Hepatocyte (in vitro differentiated cells): ENCODE data around the gene NFIA. TPM values are rescaled to one million over a fixed set of nuclear protein-coding genes. Genes with fewer than 3 reads are reported as not detected.
A peak's percentile ranks its signal among the peaks of the same experiment; 100 is the strongest.

Source experiments
- DNase-seq: peaks from one replicate; pipeline ENCODE4 v3.0.0-alpha.2; 2016; ENCODE audit warnings: low spot score
- H2AFZ ChIP-seq: fragments of 200-600 bp; sonication (generic); 2 replicates; pipeline ENCODE4 v1.6.0; 2016; ENCODE audit warnings: antibody characterized with exemption, mild to moderate bottlenecking
- H3K27ac ChIP-seq: fragments of 200-600 bp; sonication (generic); 2 replicates; pipeline ENCODE4 v1.5.1; 2016; ENCODE audit warnings: mild to moderate bottlenecking
- H3K27me3 ChIP-seq: fragments of 200-600 bp; sonication (generic); 2 replicates; pipeline ENCODE4 v1.6.1; 2016
- H3K36me3 ChIP-seq: fragments of 200-600 bp; sonication (generic); replicated peaks from 2 replicates; pipeline ENCODE4 v1.5.1; 2016; ENCODE audit warnings: low read depth; ENCODE audit not compliant: insufficient read depth
- H3K4me1 ChIP-seq: fragments of 200-600 bp; sonication (generic); 2 replicates; pipeline ENCODE4 v1.5.1; 2016; ENCODE audit warnings: mild to moderate bottlenecking, moderate library complexity; ENCODE audit not compliant: insufficient read depth
- H3K4me2 ChIP-seq: fragments of 200-600 bp; sonication (generic); 2 replicates; pipeline ENCODE4 v1.6.0; 2016
- H3K4me3 ChIP-seq: fragments of 200-600 bp; sonication (generic); 2 replicates; pipeline ENCODE4 v1.5.1; 2016; ENCODE audit warnings: mild to moderate bottlenecking
- H3K79me2 ChIP-seq: fragments of 200-600 bp; sonication (generic); 2 replicates; pipeline ENCODE4 v1.6.0; 2017; ENCODE audit warnings: mild to moderate bottlenecking
- H3K9me2 ChIP-seq: fragments of 200-600 bp; sonication (generic); replicated peaks from 2 replicates; pipeline ENCODE4 v1.6.0; 2017; ENCODE audit warnings: mild to moderate bottlenecking; ENCODE audit not compliant: insufficient read depth
- H3K9me3 ChIP-seq: fragments of 200-600 bp; sonication (generic); 2 replicates; pipeline ENCODE4 v1.5.1; 2016; ENCODE audit warnings: low read depth, mild to moderate bottlenecking
- H4K20me1 ChIP-seq: fragments of 200-600 bp; sonication (generic); 2 replicates; pipeline ENCODE4 v1.6.0; 2016; ENCODE audit warnings: mild to moderate bottlenecking; ENCODE audit not compliant: insufficient read depth, poor library complexity, severe bottlenecking
- CTCF ChIP-seq: fragments of 200-600 bp; sonication (generic); IDR thresholded peaks from 2 replicates; pipeline ENCODE4 v1.5.1; 2016; ENCODE audit warnings: antibody characterized with exemption, mild to moderate bottlenecking; ENCODE audit not compliant: poor library complexity
- EZH2 ChIP-seq: fragments of 200-600 bp; sonication (generic); IDR thresholded peaks from 2 replicates; pipeline ENCODE4 v1.6.1; 2016; ENCODE audit warnings: antibody characterized with exemption, mild to moderate bottlenecking, borderline replicate concordance
- EZH2phosphoT487 ChIP-seq: fragments of 200-600 bp; sonication (generic); IDR thresholded peaks from one replicate; pipeline ENCODE4 v1.6.1; 2018; ENCODE audit warnings: antibody characterized with exemption, mild to moderate bottlenecking, low read depth, moderate library complexity; ENCODE audit not compliant: unreplicated experiment, severe bottlenecking
- WGBS: methylation state at CpG from one replicate; pipeline ENCODE4 v1.1.6; 2016; ENCODE audit warnings: low lambda C conversion rate; ENCODE audit errors: missing lambda C conversion rate; 5-methylcytosine and 5-hydroxymethylcytosine counted together
- polyA plus RNA-seq: library from polyadenylated mRNA; unstranded; fragments of >200 nt; fragmentation: Nextera tagmentation; extraction: Ambion mirVana; gene quantifications from 2 replicates; pipeline ENCODE4 v1.2.1, GENCODE V29; 2016
- total RNA-seq: library from RNA; depleted of rRNA; stranded (reverse); fragments of >200 nt; gene quantifications from 2 replicates; pipeline ENCODE4 v1.2.3, GENCODE V29; 2014

The NFIA gene
- total and polyA plus RNA-seq, 2 experiments from 2014 or later = 15.1 to 18.2 TPM

GRCh38 chr1:61083013-61083806, 849 bp downstream of the NFIA start:
- Histone ChIP-seq H3K9me3 (no peaks in the 10 kb centered on the region), H3K4me3 (peak overlapping the region; percentile 83), H2AFZ (peak overlapping the region; percentile 50), H3K79me2 (peaks cover 51% of the 10 kb centered on the region), H3K27ac (peak overlapping the region; percentile 62), H3K9me2 (no peaks in the 10 kb centered on the region), H3K27me3 (no peaks in the 10 kb centered on the region), H3K4me1 (peaks cover 27% of the 10 kb centered on the region), H4K20me1 (no peaks in the 10 kb centered on the region), H3K4me2 (peak overlapping the region; percentile 82), H3K36me3 (no peaks in the 10 kb centered on the region)
- DNase-seq = peak; percentile 34
- TF ChIP-seq CTCF (no peak), EZH2 (no peak), EZH2phosphoT487 (no peak)
- WGBS = 1% methylated on average over 59 of the region's 105 CpGs

GRCh38 chr1:61083807-61084440, 1.6 kb downstream of the NFIA start:
- peaks cover 58% of the 10 kb centered on the region for H3K79me2 ChIP-seq
- H3K4me1 ChIP-seq = peaks cover 20% of the 10 kb centered on the region
- H3K27ac ChIP-seq = peak overlapping the region; percentile 62
- no peak for DNase-seq
- H2AFZ ChIP-seq = peak overlapping the region; percentile 32
- H3K4me2 ChIP-seq = peak overlapping the region; percentile 82
- H4K20me1 ChIP-seq = no peaks in the 10 kb centered on the region
- H3K9me2 ChIP-seq = no peaks in the 10 kb centered on the region
- H3K27me3 ChIP-seq = no peaks in the 10 kb centered on the region
- no peaks in the 10 kb centered on the region for H3K9me3 ChIP-seq
- H3K36me3 ChIP-seq = no peaks in the 10 kb centered on the region
- WGBS = 36% methylated on average over 8 of the region's 17 CpGs
- peak overlapping the region; percentile 83 for H3K4me3 ChIP-seq
- TF ChIP-seq CTCF (no peak), EZH2phosphoT487 (peak; percentile 32)

- Histone ChIP-seq H3K27me3 (no peaks in the 10 kb centered on the region), H3K27ac (no peak overlapping the region), H4K20me1 (no peaks in the 10 kb centered on the region), H3K4me2 (peak overlapping the region; percentile 82), H3K9me2 (no peaks in the 10 kb centered on the region), H3K4me1 (peaks cover 14% of the 10 kb centered on the region), H3K9me3 (no peaks in the 10 kb centered on the region), H2AFZ (no peak overlapping the region), H3K4me3 (peak overlapping the region; percentile 83), H3K36me3 (no peaks in the 10 kb centered on the region), H3K79me2 (peaks cover 65% of the 10 kb centered on the region)
- WGBS = 65% methylated on average over 5 of the region's 5 CpGs
- TF ChIP-seq EZH2 (no peak), EZH2phosphoT487 (no peak), CTCF (no peak)
- no peak for DNase-seq
Measured at GRCh38 chr1:61084491-61085031, 2.2 kb downstream of the NFIA start.
